ENCODE results near the gene PANX2. TPM values are rescaled to one million over a fixed set of nuclear protein-coding genes. Genes with fewer than 3 reads are reported as not detected.

PANX2 gene
- total RNA-seq, 1 experiment from 2014 or later = 9.4 TPM

- Histone ChIP-seq H3F3A (ENCODE audit: low read length, unreplicated experiment) (no peaks in the 10 kb centered on the region), H3K36me3 (ENCODE audit: low read depth, low read length) (no peaks in the 10 kb centered on the region; the same call in 1 of the 2 replicates), H3K27ac (ENCODE audit: low read length) (no peak overlapping the region), H3K9ac (ENCODE audit: low read length) (no peak overlapping the region), H2AFZ (ENCODE audit: low read length) (no peak overlapping the region), H4K20me1 (ENCODE audit: low read length) (0 out of 2 replicates have a peak, but pooled peaks cover 4% of the 10 kb centered on the region), H3K27me3 (ENCODE audit: low read length) (no peaks in the 10 kb centered on the region), H3K4me2 (ENCODE audit: low read length) (peak overlapping the region; percentile 58; the same call in 1 of the 2 replicates), H3K9me3 (ENCODE audit: low read length) (no peaks in the 10 kb centered on the region), H3K79me2 (ENCODE audit: low read length) (peaks cover 68% of the 10 kb centered on the region), H3K4me1 (ENCODE audit: insufficient read depth, low read length) (peaks cover 48% of the 10 kb centered on the region), H3K9me2 (replicated peaks; ENCODE audit: low read length) (no peaks in the 10 kb centered on the region), H3K4me3 (ENCODE audit: low read length) (no peak overlapping the region)
- ATAC-seq = no peak
- intact Hi-C loops (cut with micrococcal nuclease) = no loop called here
- CTCF ChIA-PET = no interaction called here
- no peak for TF ChIP-seq EZH2 (IDR thresholded peaks at IDR 0.05; ENCODE audit: low read length, unreplicated experiment)
- TF ChIP-seq CTCF (conservative IDR thresholded peaks at IDR 0.05; ENCODE audit: low read depth, low read length) = no peak
- TF ChIP-seq EZH2phosphoT487 (IDR thresholded peaks at IDR 0.05; ENCODE audit: borderline replicate concordance, low read length) = no peak
- BruUV-seq (replicated peaks) = no TSS peak
- no peak for DNase-seq
- POLR2A ChIA-PET (ENCODE audit: unreplicated experiment) = no interaction called here
Measured at GRCh38 chr22:50189184-50189848, 18.8 kb downstream of the PANX2 start.

- Histone ChIP-seq H3K9ac (ENCODE audit: low read length) (peak overlapping the region; percentile 41; the same call in 1 of the 2 replicates), H3K36me3 (ENCODE audit: low read depth, low read length) (no peaks in the 10 kb centered on the region; the same call in 1 of the 2 replicates), H3K4me1 (ENCODE audit: insufficient read depth, low read length) (peaks cover 48% of the 10 kb centered on the region), H3K79me2 (ENCODE audit: low read length) (peaks cover 68% of the 10 kb centered on the region), H3K27me3 (ENCODE audit: low read length) (no peaks in the 10 kb centered on the region), H3K9me2 (replicated peaks; ENCODE audit: low read length) (no peaks in the 10 kb centered on the region), H3K4me3 (ENCODE audit: low read length) (no peak overlapping the region; the same call in 1 of the 2 replicates), H4K20me1 (ENCODE audit: low read length) (0 out of 2 replicates have a peak, but pooled peaks cover 4% of the 10 kb centered on the region), H2AFZ (ENCODE audit: low read length) (no peak overlapping the region), H3F3A (ENCODE audit: low read length, unreplicated experiment) (no peaks in the 10 kb centered on the region), H3K27ac (ENCODE audit: low read length) (peak overlapping the region; percentile 62), H3K4me2 (ENCODE audit: low read length) (peak overlapping the region; percentile 58), H3K9me3 (ENCODE audit: low read length) (no peaks in the 10 kb centered on the region)
- DNase-seq (peak; percentile 23), ATAC-seq (peak; percentile 19)
- intact Hi-C loops (cut with micrococcal nuclease) = no loop called here
- no TSS peak for BruUV-seq (replicated peaks)
- POLR2A ChIA-PET (ENCODE audit: unreplicated experiment) = no interaction called here
- TF ChIP-seq CTCF (conservative IDR thresholded peaks at IDR 0.05; ENCODE audit: low read depth, low read length) (no peak), EZH2phosphoT487 (IDR thresholded peaks at IDR 0.05; ENCODE audit: borderline replicate concordance, low read length) (no peak), EZH2 (IDR thresholded peaks at IDR 0.05; ENCODE audit: low read length, unreplicated experiment) (no peak)
- CTCF ChIA-PET = no interaction called here
Measured at GRCh38 chr22:50189849-50190181, 19.3 kb downstream of the PANX2 start.
